Panc1 (cell line): ENCODE data around the gene HEATR5B.

Source experiments
- POLR2AphosphoS5 ChIP-seq: IDR thresholded peaks from 2 replicates; pipeline ENCODE4 v1.6.1; 2012; ENCODE audit warnings: mild to moderate bottlenecking, low read depth, low read length, moderate library complexity
- SIN3A ChIP-seq: IDR thresholded peaks from 2 replicates; pipeline ENCODE4 v1.6.1; 2012; ENCODE audit warnings: low read depth, mild to moderate bottlenecking, low read length, moderate library complexity, borderline replicate concordance; ENCODE audit not compliant: insufficient read depth
- TCF7L2 ChIP-seq: IDR thresholded peaks from 2 replicates; pipeline ENCODE4 v1.6.1; 2011; ENCODE audit warnings: mild to moderate bottlenecking, low read depth, low read length, inconsistent platforms
- TF ChIP-seq, protein P1 (sequence below): fragments of 450-650 bp; IDR thresholded peaks from 2 replicates; pipeline ENCODE4 v1.5.1; 2017; ENCODE audit warnings: mild to moderate bottlenecking
- TF ChIP-seq, protein P2 (sequence below), 2 experiments: IDR thresholded peaks; 2 replicates each; pipeline ENCODE4 v1.6.1; 2011 to 2012; ENCODE audit warnings: low read depth in 2 of 2, control low read depth in 1 of 2, low read length in 1 of 2, mild to moderate bottlenecking in 1 of 2, moderate library complexity in 1 of 2; ENCODE audit not compliant: insufficient read depth in 1 of 2

DNA sequence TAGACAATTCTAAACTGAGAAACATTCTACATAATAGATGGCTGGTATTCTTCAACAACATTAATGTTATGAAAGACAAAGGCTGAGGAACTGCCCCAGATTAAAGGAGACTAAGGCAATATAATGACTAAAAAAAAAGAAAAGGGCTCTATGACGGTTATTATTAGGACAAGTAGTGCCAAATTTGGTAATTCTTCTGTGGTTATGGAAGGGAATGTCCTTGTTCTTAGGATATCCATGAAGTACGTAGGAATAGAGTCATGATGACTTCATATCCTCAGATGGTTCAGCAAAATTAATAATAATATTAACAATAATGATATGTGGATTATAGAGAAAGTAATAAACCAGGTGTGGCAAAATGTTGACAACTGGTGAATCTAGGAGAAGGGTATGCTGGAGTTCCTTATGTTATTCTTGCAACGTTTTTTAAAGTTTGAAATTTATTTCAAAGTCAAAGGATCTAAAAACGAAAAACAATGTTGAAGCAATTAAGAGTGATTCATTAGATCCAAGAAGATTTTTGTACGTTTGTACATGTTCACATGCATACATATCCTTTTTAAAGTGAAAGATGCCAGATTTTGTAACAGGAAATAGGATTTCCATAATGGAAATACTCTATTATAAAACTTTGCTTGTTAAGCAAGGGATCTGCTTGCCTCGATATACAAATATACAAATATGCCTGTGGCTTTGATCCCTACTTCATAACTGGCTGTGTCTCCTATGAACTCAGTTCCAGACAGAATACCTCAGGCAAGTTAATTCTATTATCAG is 90.1 kb downstream of the HEATR5B start:
- TF ChIP-seq, protein P1, sequence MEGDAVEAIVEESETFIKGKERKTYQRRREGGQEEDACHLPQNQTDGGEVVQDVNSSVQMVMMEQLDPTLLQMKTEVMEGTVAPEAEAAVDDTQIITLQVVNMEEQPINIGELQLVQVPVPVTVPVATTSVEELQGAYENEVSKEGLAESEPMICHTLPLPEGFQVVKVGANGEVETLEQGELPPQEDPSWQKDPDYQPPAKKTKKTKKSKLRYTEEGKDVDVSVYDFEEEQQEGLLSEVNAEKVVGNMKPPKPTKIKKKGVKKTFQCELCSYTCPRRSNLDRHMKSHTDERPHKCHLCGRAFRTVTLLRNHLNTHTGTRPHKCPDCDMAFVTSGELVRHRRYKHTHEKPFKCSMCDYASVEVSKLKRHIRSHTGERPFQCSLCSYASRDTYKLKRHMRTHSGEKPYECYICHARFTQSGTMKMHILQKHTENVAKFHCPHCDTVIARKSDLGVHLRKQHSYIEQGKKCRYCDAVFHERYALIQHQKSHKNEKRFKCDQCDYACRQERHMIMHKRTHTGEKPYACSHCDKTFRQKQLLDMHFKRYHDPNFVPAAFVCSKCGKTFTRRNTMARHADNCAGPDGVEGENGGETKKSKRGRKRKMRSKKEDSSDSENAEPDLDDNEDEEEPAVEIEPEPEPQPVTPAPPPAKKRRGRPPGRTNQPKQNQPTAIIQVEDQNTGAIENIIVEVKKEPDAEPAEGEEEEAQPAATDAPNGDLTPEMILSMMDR, result no peak
- TF ChIP-seq POLR2AphosphoS5 (no peak), SIN3A (no peak), TCF7L2 (no peak)
- TF ChIP-seq, protein P2, sequence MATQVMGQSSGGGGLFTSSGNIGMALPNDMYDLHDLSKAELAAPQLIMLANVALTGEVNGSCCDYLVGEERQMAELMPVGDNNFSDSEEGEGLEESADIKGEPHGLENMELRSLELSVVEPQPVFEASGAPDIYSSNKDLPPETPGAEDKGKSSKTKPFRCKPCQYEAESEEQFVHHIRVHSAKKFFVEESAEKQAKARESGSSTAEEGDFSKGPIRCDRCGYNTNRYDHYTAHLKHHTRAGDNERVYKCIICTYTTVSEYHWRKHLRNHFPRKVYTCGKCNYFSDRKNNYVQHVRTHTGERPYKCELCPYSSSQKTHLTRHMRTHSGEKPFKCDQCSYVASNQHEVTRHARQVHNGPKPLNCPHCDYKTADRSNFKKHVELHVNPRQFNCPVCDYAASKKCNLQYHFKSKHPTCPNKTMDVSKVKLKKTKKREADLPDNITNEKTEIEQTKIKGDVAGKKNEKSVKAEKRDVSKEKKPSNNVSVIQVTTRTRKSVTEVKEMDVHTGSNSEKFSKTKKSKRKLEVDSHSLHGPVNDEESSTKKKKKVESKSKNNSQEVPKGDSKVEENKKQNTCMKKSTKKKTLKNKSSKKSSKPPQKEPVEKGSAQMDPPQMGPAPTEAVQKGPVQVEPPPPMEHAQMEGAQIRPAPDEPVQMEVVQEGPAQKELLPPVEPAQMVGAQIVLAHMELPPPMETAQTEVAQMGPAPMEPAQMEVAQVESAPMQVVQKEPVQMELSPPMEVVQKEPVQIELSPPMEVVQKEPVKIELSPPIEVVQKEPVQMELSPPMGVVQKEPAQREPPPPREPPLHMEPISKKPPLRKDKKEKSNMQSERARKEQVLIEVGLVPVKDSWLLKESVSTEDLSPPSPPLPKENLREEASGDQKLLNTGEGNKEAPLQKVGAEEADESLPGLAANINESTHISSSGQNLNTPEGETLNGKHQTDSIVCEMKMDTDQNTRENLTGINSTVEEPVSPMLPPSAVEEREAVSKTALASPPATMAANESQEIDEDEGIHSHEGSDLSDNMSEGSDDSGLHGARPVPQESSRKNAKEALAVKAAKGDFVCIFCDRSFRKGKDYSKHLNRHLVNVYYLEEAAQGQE (IDR thresholded peaks at IDR 0.05; ENCODE audit: insufficient read depth in 1 of 2, low read depth in 2 of 2, low read length in 1 of 2), result no peak
